Suppressor macrophage (primary cell): Measurements from ENCODE around the gene HBD.
"Not testable (repeated sequence)": the region's sequence is repeated elsewhere in the genome, so short reads cannot be mapped to it uniquely, and the experiment has no call there.

Source experiments
- DNase-seq, 4 experiments: peaks; one replicate each; pipeline ENCODE4 v3.0.0-alpha.2; 2020 to 2022
- total RNA-seq, 17 experiments: gene quantifications; one replicate each; lab custom pipeline; 2026; ENCODE audit warnings: mixed read lengths in 6 of 17, inconsistent platforms in 3 of 17; lab: John Stamatoyannopoulos, UW

The HBD gene
- 0.04 to 0.88 (median 0.29) reads per million in 17 experiments for total RNA-seq

GRCh38 chr11:5234381-5234834 lies at the start of gene HBD:
TSS of gene HBD (minus strand) at chr11:5234483. CDS start at chr11:5234433, 50 bp downstream.
- DNase-seq = peak in 3 of 4 experiments; percentile 20 to 34 (median 28)

GRCh38 chr11:5283882-5284281 lies 49.6 kb upstream of the HBD start:
- DNase-seq = no peak

GRCh38 chr11:5283086-5283485 lies 48.8 kb upstream of the HBD start:
- no peak for DNase-seq

GRCh38 chr11:5282628-5283027 lies 48.3 kb upstream of the HBD start:
- DNase-seq = no peak

- no peak for DNase-seq
Observed at GRCh38 chr11:5281596-5281995, 47.3 kb upstream of the HBD start.

GRCh38 chr11:5280582-5281102 lies 46.4 kb upstream of the HBD start:
- peak; percentile 77 to 92 (median 81) for DNase-seq

GRCh38 chr11:5279471-5280090 lies 45.3 kb upstream of the HBD start:
- DNase-seq = no peak

GRCh38 chr11:5277807-5278382 lies 43.6 kb upstream of the HBD start:
- DNase-seq = no peak

GRCh38 chr11:5276697-5277096 lies 42.4 kb upstream of the HBD start:
- DNase-seq = no peak

- DNase-seq = no peak
Observed at GRCh38 chr11:5275369-5276110, 41.3 kb upstream of the HBD start.

- no peak for DNase-seq
Observed at GRCh38 chr11:5274395-5274794, 40.1 kb upstream of the HBD start.

- DNase-seq = no peak
Observed at GRCh38 chr11:5272395-5273017, 38.2 kb upstream of the HBD start.

GRCh38 chr11:5269715-5270147 lies 35.4 kb upstream of the HBD start, which contains the start of gene HBE1:
TSS of gene HBE1 (minus strand) at chr11:5269945. CDS start at chr11:5269890, 55 bp downstream.
- no peak for DNase-seq

GRCh38 chr11:5267033-5267563 lies 32.8 kb upstream of the HBD start:
- DNase-seq = no peak

- no peak for DNase-seq
Observed at GRCh38 chr11:5266609-5267008, 32.3 kb upstream of the HBD start.

- DNase-seq = no peak
Observed at GRCh38 chr11:5265832-5266231, 31.5 kb upstream of the HBD start.

GRCh38 chr11:5258543-5259262 lies 24.4 kb upstream of the HBD start:
- no peak for DNase-seq

- no peak for DNase-seq
Observed at GRCh38 chr11:5257296-5257695, 23.0 kb upstream of the HBD start.

- DNase-seq = not testable (repeated sequence)
Observed at GRCh38 chr11:5254646-5255413, 20.5 kb upstream of the HBD start, which contains the start of gene HBG2. TSS of gene HBG2 (minus strand) at chr11:5254781. CDS start at chr11:5254728, 53 bp downstream.

GRCh38 chr11:5254023-5254422 lies 19.7 kb upstream of the HBD start:
- DNase-seq = not testable (repeated sequence)

- not testable (repeated sequence) for DNase-seq
Observed at GRCh38 chr11:5253440-5253839, 19.2 kb upstream of the HBD start.
